Measurements from ENCODE around the gene CAP2.

- no peak for TF ChIP-seq SIN3A (IDR thresholded peaks at IDR 0.05; ENCODE audit: borderline replicate concordance, insufficient read depth, low read length)
- no peak for TF ChIP-seq POLR2AphosphoS5 (IDR thresholded peaks at IDR 0.05; ENCODE audit: low read depth, low read length)
- no peak for TF ChIP-seq TAF1 (IDR thresholded peaks at IDR 0.05; ENCODE audit: borderline replicate concordance, insufficient read depth, low read length)
- TF ChIP-seq REST (IDR thresholded peaks at IDR 0.05; ENCODE audit: insufficient read depth in 1 of 2, low read depth in 2 of 2, low read length in 2 of 2) = no peak
Observed at GRCh38 chr6:17596085-17596484, 202.7 kb downstream of the CAP2 start.
